Endometrial microvascular endothelial cells (primary cell): ENCODE measurements around the gene FOXJ3. TPM values are rescaled to one million over a fixed set of nuclear protein-coding genes. Genes with fewer than 3 reads are reported as not detected.

Experiments used
- in situ Hi-C: cut with HindIII; loops from 2 replicates; pipeline ENCODE4 v1.10.0; 2017; ENCODE audit warnings: low sequenced_read_pairs, low pct_unique_long_range_greater_than_20kb; ENCODE audit errors: inconsistent ontology term
- total RNA-seq: library from RNA; depleted of rRNA; stranded (reverse); fragments of >200 nt; gene quantifications from one replicate; pipeline ENCODE4 v1.2.3, GENCODE V29; 2015; ENCODE audit errors: inconsistent ontology term

Gene FOXJ3
- total RNA-seq, 1 donor from 2014 or later: 16.3 TPM

- in situ Hi-C loops: no loop called here
Measured at GRCh38 chr1:42176902-42177519, 158.0 kb downstream of the FOXJ3 start.

- in situ Hi-C loops: no loop called here
Measured at GRCh38 chr1:42175314-42176054, 159.6 kb downstream of the FOXJ3 start.

- in situ Hi-C loops: no loop called here
Measured at GRCh38 chr1:42173961-42174735, 160.9 kb downstream of the FOXJ3 start.

- in situ Hi-C loops: no loop called here
Measured at GRCh38 chr1:42173155-42173933, 161.7 kb downstream of the FOXJ3 start.

- in situ Hi-C loops: no loop called here
Measured at GRCh38 chr1:42172381-42173133, 162.5 kb downstream of the FOXJ3 start.

- in situ Hi-C loops: no loop called here
Measured at GRCh38 chr1:42171679-42172266, 163.3 kb downstream of the FOXJ3 start.

- in situ Hi-C loops: no loop called here
Measured at GRCh38 chr1:42170779-42171621, 164.0 kb downstream of the FOXJ3 start.

GRCh38 chr1:42168763-42169162, 166.3 kb downstream of the FOXJ3 start:
- in situ Hi-C loops: no loop called here

GRCh38 chr1:42168391-42168670, 166.7 kb downstream of the FOXJ3 start:
- in situ Hi-C loops: no loop called here

GRCh38 chr1:42167611-42168390, 167.2 kb downstream of the FOXJ3 start:
- in situ Hi-C loops: no loop called here

GRCh38 chr1:42165511-42166210, 169.4 kb downstream of the FOXJ3 start:
- in situ Hi-C loops: no loop called here

- in situ Hi-C loops: no loop called here
Measured at GRCh38 chr1:42164551-42165420, 170.2 kb downstream of the FOXJ3 start, which contains the start of gene GUCA2A. TSS of gene GUCA2A (minus strand) at chr1:42164745. CDS start at chr1:42164712, 33 bp downstream.

- in situ Hi-C loops: no loop called here
Measured at GRCh38 chr1:42163536-42164503, 171.2 kb downstream of the FOXJ3 start.

- in situ Hi-C loops: no loop called here
Measured at GRCh38 chr1:42163114-42163513, 171.9 kb downstream of the FOXJ3 start.
